GM10248 (cell line): ENCODE results near the gene ARHGEF1.

ENCODE experiments used
- CTCF ChIA-PET: fragments of 300-600 bp; sonication (Branson Sonifier 250); formaldehyde crosslinking; extraction: SDS; loops from one replicate; lab custom pipeline; 2021; ENCODE audit warnings: antibody characterized with exemption; lab: Yijun Ruan, JAX
- POLR2A ChIA-PET: fragments of 350-650 bp; sonication (Branson Sonifier 250); formaldehyde crosslinking; extraction: SDS; loops from one replicate; lab custom pipeline; 2020; ENCODE audit warnings: antibody characterized with exemption; lab: Yijun Ruan, JAX
- DNase-seq: peaks from one replicate; pipeline ENCODE4 v3.0.0; 2012; ENCODE audit errors: extremely low spot score
- CTCF ChIP-seq: IDR thresholded peaks from 2 replicates; pipeline ENCODE4 v1.5.1; 2012; ENCODE audit warnings: mild to moderate bottlenecking, low read depth; ENCODE audit errors: extremely low read depth, missing control alignments, control extremely low read depth

Gene ARHGEF1

GRCh38 chr19:41845051-41845590 lies 37.9 kb upstream of the ARHGEF1 start:
- TF ChIP-seq CTCF = no peak
- POLR2A ChIA-PET = no interaction called here
- DNase-seq = no peak
- CTCF ChIA-PET = no interaction called here

GRCh38 chr19:41847351-41848105 lies 35.5 kb upstream of the ARHGEF1 start:
- TF ChIP-seq CTCF = no peak
- CTCF ChIA-PET = interaction anchor here (1.2 to 1.4 kb wide), 2 partner anchors 12 to 56 kb away, joined by 3 to 4 read pairs; partner anchors contain the start of gene RPS19
- no peak for DNase-seq
- POLR2A ChIA-PET = no interaction called here

GRCh38 chr19:41848666-41849065 lies 34.3 kb upstream of the ARHGEF1 start:
- ChIA-PET POLR2A (no interaction called here), CTCF (interaction anchor here (0.9 to 3.9 kb wide), 5 partner anchors 11 to 95 kb away, joined by 3 to 21 read pairs (median 5); partner anchors contain the start of gene RPS19)
- no peak for DNase-seq
- no peak for TF ChIP-seq CTCF

GRCh38 chr19:41849067-41849466 lies 33.9 kb upstream of the ARHGEF1 start:
- TF ChIP-seq CTCF = no peak
- CTCF ChIA-PET = interaction anchor here (0.9 to 3.9 kb wide), 5 partner anchors 10 to 186 kb away, joined by 3 to 21 read pairs (median 5); partner anchors contain the start of gene RPS19
- DNase-seq = no peak
- POLR2A ChIA-PET = no interaction called here

GRCh38 chr19:41850381-41850780 lies 32.6 kb upstream of the ARHGEF1 start:
- CTCF ChIA-PET = interaction anchor here (0.7 to 3.9 kb wide), 5 partner anchors 9 to 185 kb away, joined by 3 to 21 read pairs (median 8); partner anchors contain the start of gene RPS19
- TF ChIP-seq CTCF = no peak
- POLR2A ChIA-PET = interaction anchor here (0.7 kb wide), 1 partner anchor 556 kb away, joined by 4 read pairs; no protein-coding TSS in a partner anchor
- DNase-seq = no peak

GRCh38 chr19:41851456-41851855 lies 31.5 kb upstream of the ARHGEF1 start:
- DNase-seq = no peak
- TF ChIP-seq CTCF = no peak
- ChIA-PET CTCF (interaction anchor here (1.2 to 3.9 kb wide), 3 partner anchors 14 to 57 kb away, joined by 3 to 21 read pairs (median 8); no protein-coding TSS in a partner anchor), POLR2A (no interaction called here)
